ENCODE data around the gene ARL16.
"Not testable (repeated sequence)": the region's sequence is repeated elsewhere in the genome, so short reads cannot be mapped to it uniquely, and the experiment has no call there.

ARL16 gene

DNA sequence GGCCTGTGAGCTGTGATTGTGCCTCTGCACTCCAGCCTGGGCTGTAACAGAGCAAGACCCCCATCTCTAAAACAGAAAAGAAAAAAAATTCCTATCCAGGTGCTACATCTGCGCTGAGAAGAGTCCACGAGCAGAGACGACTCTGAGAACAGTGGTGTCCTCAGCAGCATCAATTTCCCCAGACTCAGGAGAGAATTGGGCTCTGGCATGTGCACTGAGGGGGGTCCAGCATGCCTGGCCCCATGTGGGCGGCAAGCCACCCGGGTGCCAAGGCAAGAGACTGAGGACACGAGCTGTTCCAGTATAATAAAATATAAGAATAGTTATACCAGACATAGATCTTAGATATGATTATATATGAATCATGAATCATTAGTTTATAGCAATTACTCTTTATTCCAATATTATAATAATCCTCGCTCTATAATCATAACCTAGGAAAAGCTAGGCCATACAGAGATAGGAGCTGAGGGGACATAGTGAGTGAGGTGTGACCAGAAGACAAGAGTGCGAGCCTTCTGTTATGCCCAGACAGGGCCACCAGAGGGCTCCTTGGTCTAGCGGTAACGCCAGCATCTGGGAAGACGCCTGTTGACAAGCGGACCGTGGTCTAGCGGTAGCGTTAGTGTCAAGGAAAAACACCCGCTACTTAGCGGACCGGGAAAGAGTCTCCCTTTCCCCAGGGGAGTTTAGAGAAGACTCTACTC is 7.9 kb downstream of the ARL16 start:
- peak; percentile 48 for DNase-seq (ENCODE audit: low read depth)
- TF ChIP-seq, protein P1, sequence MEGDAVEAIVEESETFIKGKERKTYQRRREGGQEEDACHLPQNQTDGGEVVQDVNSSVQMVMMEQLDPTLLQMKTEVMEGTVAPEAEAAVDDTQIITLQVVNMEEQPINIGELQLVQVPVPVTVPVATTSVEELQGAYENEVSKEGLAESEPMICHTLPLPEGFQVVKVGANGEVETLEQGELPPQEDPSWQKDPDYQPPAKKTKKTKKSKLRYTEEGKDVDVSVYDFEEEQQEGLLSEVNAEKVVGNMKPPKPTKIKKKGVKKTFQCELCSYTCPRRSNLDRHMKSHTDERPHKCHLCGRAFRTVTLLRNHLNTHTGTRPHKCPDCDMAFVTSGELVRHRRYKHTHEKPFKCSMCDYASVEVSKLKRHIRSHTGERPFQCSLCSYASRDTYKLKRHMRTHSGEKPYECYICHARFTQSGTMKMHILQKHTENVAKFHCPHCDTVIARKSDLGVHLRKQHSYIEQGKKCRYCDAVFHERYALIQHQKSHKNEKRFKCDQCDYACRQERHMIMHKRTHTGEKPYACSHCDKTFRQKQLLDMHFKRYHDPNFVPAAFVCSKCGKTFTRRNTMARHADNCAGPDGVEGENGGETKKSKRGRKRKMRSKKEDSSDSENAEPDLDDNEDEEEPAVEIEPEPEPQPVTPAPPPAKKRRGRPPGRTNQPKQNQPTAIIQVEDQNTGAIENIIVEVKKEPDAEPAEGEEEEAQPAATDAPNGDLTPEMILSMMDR (IDR thresholded peaks at IDR 0.05; ENCODE audit: low read length, missing control alignments), result peak; percentile 44
- H3K4me3 ChIP-seq (replicated peaks; ENCODE audit: low read depth, low read length), result not testable (repeated sequence)

DNA sequence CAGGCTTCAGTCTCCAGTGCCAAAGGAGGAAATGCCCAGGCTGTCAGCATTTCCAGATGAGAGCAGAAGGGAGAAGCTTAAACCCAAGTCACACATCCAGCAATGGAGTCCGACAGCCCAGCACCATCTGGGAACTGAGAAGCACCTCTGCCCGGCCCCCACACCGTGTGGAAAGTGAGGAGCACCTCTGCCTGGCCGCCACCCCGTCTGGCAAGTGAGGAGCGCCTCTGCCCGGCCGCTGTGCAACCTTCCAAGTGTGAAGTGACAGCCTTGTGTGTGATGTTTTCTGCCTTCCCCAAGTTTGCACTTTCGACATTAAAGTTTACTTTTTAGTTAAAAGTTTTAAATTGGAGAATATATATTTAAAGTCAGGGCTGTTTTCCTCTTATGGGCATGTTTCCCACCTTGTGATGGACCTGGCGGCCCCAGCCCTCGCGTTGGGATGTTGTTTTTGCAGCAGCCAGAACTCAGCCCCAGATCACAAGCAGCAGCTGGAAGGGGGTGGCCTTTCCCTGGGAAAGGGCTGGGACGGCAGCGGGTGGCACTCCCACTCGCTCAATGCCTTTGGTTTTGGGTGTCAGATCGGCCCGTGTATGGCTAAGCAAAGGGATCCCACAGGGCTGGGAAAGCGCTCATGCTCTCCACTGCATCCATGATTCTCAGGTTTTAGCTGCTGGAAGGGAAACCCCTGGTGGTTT is 9.9 kb downstream of the ARL16 start:
- no peak overlapping the region for H3K4me3 ChIP-seq (replicated peaks; ENCODE audit: low read depth, low read length)
- no peak for DNase-seq (ENCODE audit: low read depth)
- TF ChIP-seq, protein P1 (IDR thresholded peaks at IDR 0.05; ENCODE audit: low read length, missing control alignments), result no peak

DNA sequence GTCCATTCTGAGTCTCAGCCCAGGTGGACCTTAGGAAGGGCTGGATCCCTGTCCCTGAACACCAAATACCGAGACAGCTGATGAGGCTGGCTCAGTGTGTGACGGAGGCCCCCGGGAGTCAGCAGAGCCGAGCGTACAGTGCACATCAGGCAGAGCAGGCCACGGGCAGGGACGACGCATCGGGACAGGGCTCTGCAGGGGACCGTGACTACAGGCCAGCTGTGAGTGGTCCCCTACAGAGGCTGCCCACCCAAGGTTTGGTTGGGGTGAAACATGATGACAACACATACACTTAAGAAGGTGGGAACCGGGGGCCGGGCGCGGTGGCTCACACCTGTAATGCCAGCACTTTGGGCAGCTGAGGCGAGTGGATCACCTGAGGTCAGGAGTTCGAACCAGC is 10.6 kb downstream of the ARL16 start:
- TF ChIP-seq, protein P1 (IDR thresholded peaks at IDR 0.05; ENCODE audit: low read length, missing control alignments), result no peak
- H3K4me3 ChIP-seq (replicated peaks; ENCODE audit: low read depth, low read length), result no peak overlapping the region
- DNase-seq (ENCODE audit: low read depth), result no peak

DNA sequence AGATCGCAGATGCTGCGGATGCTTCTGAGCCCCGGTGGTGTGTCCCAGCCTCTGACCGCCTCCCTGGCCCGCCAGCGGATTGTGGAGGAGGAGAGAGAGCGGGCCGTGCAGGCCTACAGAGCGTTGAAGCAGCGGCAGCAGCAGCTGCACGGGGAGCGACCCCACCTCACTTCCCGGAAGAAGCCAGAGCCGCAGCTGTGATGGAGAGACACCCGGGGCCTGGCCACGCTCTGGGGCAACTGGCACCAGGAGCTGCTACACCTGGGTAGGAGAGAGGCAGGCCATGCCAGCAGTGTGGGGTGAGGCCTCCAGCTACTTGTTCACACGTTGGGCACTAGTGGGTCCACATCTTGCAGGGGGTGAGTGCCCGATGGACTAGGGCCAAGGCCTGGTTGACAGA is 11.1 kb downstream of the ARL16 start:
- no peak overlapping the region for H3K4me3 ChIP-seq (replicated peaks; ENCODE audit: low read depth, low read length)
- no peak for DNase-seq (ENCODE audit: low read depth)

DNA sequence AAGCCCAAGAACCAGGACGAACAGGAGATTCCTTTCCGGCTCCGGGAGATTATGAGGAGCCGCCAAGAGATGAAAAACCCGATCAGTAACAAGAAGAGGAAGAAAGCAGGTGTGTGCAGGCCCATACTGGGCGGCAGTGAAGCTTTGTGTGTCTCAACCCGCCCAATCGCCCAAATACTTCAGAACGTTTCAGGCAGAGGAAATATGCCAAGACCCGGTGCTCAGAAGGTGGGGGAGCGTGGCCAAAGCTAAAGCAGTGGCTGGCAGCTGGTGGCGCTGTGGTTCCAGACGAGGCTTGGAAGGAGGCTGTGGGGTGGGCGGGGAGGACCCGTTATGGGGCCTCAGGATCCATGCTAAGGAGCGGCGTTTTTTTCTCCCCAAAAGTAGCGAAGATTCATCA is 15.8 kb downstream of the ARL16 start:
- TF ChIP-seq, protein P1 (IDR thresholded peaks at IDR 0.05; ENCODE audit: low read length, missing control alignments), result no peak
- DNase-seq (ENCODE audit: low read depth), result no peak
- no peak overlapping the region for H3K4me3 ChIP-seq (replicated peaks; ENCODE audit: low read depth, low read length)

More for the DNA sequence above, 11.1 kb downstream of the ARL16 start:
- TF ChIP-seq, protein P1 (IDR thresholded peaks at IDR 0.05; ENCODE audit: low read length, missing control alignments), result no peak

DNA sequence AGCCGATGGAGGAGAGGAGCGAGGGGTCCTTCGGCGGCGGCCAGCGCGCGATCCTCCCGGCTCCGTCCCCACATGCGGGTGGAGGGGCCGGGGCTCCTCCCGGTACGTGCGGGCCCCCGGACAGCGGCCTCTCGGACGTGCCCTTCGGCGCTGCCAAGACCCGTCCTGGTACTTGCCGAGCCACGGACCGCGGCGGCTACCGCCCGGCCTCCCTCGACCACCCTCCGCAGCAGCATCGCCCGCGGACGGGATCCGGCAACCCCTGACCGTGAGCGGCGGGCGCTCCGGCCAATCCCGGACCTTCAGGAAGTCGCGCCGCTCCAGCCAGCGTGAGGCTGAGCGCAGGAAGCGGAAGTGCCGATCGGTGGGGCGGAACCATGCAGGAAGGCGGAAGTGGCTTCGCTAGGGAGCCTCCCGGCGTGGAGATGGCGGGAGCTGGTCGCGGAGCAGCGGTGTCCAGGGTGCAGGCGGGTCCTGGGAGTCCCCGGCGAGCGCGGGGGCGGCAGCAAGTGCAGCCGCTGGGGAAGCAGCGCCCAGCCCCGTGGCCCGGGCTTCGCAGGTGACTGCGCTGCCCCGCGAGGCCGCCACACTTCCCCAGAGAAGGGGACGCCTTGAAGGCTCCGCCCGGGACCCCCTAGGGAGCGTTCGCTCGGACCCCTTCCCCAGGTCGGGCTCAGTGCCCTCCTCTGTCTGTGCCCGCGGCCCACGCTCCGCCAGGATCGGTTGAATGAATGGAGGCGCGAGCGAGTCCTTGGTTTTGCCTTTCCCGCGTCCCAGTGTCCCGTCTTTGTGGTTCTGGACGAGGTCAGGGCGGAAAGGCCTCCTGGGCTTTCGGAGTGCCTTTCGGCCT is 17.0 kb downstream of the ARL16 start, which contains the start of the genes CCDC137 and OXLD1:
CCDC137 (plus strand) TSS at position 396 of the 850 bp plus-strand sequence; CDS start at position 426, 30 bp downstream.
OXLD1 (minus strand) TSS at position 264 of the 850 bp plus-strand sequence; CDS start at position 236, 28 bp downstream.
- TF ChIP-seq, protein P1 (IDR thresholded peaks at IDR 0.05; ENCODE audit: low read length, missing control alignments), result no peak

More for the DNA sequence above, 17.0 kb downstream of the ARL16 start, which contains the start of the genes CCDC137 and OXLD1:
- peak within 1 kb of the TSS; percentile 86 for H3K4me3 ChIP-seq (replicated peaks; ENCODE audit: low read depth, low read length)
- DNase-seq (ENCODE audit: low read depth), result peak; percentile 96

All from fibroblast of pulmonary artery (primary cell).